B cell (primary cell): ENCODE data around the gene IQCK. TPM values are rescaled to one million over a fixed set of nuclear protein-coding genes. Genes with fewer than 3 reads are reported as not detected.

Experiments
- ATAC-seq: fragments of 200-7000 bp; cut with Tn5 transposase; one replicate; pipeline ENCODE4 v1.10.0; 2021; ENCODE audit warnings: low read depth, mild to moderate bottlenecking, moderate number of reproducible peaks, moderate library complexity
- CTCF ChIA-PET: fragments of 350-600 bp; sonication (Branson Sonifier 250); formaldehyde crosslinking; loops from one replicate; lab custom pipeline; 2021; ENCODE audit warnings: antibody characterized with exemption, inconsistent platforms; lab: Charles Lee
- POLR2A ChIA-PET: fragments of 350-600 bp; sonication (Branson Sonifier 250); formaldehyde crosslinking; loops from one replicate; lab custom pipeline; 2021; ENCODE audit warnings: antibody characterized with exemption; lab: Charles Lee
- DNase-seq: peaks from one replicate; pipeline ENCODE4 v3.0.0; 2013
- H2AFZ ChIP-seq: 2 replicates; pipeline ENCODE4 v1.6.1; 2012; ENCODE audit warnings: mild to moderate bottlenecking, low read depth, low read length; ENCODE audit not compliant: insufficient read depth, poor library complexity, severe bottlenecking
- H3K27ac ChIP-seq, 2 donors: 1 replicate in 1 of 2; 2 replicates in 1 of 2; pipeline ENCODE4 v1.5.1; 2012 to 2013; ENCODE audit warnings: low read length in 2 of 2, mild to moderate bottlenecking in 2 of 2, moderate library complexity in 1 of 2
- H3K27me3 ChIP-seq, 4 experiments: fragments of 200-600 bp in 1 of 4; sonication (generic) in 1 of 4; replicated peaks in 1 of 4; 1 replicate in 2 of 4; 2 replicates in 2 of 4; pipeline versions ENCODE4 v1.6.1 to v1.7.0; 2013 to 2016; ENCODE audit warnings: low read length in 3 of 4, mild to moderate bottlenecking in 2 of 4, mixed read lengths in 1 of 4, moderate library complexity in 1 of 4; ENCODE audit not compliant: insufficient read depth in 4 of 4, control insufficient read depth in 3 of 4; ENCODE audit errors: control extremely low read depth in 1 of 4
- H3K36me3 ChIP-seq, 2 experiments: replicated peaks in 1 of 2; 1 replicate in 1 of 2; 2 replicates in 1 of 2; pipeline versions ENCODE4 v1.6.1 to v1.7.1; 2013; ENCODE audit warnings: low read length in 1 of 2; ENCODE audit not compliant: insufficient read depth in 2 of 2, control insufficient read depth in 1 of 2; ENCODE audit errors: control extremely low read depth in 1 of 2, extremely low read depth in 1 of 2
- H3K4me1 ChIP-seq, 2 donors: fragments of 200-600 bp in 1 of 2; sonication (generic) in 1 of 2; 1 replicate in 1 of 2; 2 replicates in 1 of 2; pipeline versions ENCODE4 v1.5.1 to v1.6.1; 2013 to 2017; ENCODE audit warnings: low read length in 2 of 2; ENCODE audit not compliant: control insufficient read depth in 2 of 2, insufficient read depth in 2 of 2
- H3K4me2 ChIP-seq: replicated peaks from 2 replicates; pipeline ENCODE3; 2012; ENCODE audit warnings: mild to moderate bottlenecking, low read depth, low read length; ENCODE audit not compliant: poor library complexity, severe bottlenecking
- H3K4me3 ChIP-seq, 5 experiments: fragments of 200-600 bp in 1 of 5; sonication (generic) in 1 of 5; 1 replicate in 3 of 5; 2 replicates in 2 of 5; pipeline versions ENCODE4 v1.5.1 to v1.7.0; 2011 to 2016; ENCODE audit warnings: low read length in 4 of 5, mild to moderate bottlenecking in 4 of 5, low read depth in 2 of 5, control low read depth in 1 of 5, moderate library complexity in 1 of 5; ENCODE audit not compliant: insufficient read depth in 1 of 5; ENCODE audit errors: control extremely low read depth in 1 of 5, extremely low read depth in 1 of 5
- H3K79me2 ChIP-seq: fragments of 200-600 bp; sonication (generic); one replicate; pipeline ENCODE4 v1.6.0; 2016; ENCODE audit warnings: low read length; ENCODE audit not compliant: control insufficient read depth, insufficient read depth
- H3K9ac ChIP-seq: fragments of 200-600 bp; sonication (generic); 2 replicates; pipeline ENCODE4 v1.6.1; 2017; ENCODE audit warnings: mild to moderate bottlenecking, low read length, moderate library complexity
- H3K9me3 ChIP-seq, 3 donors: one replicate each; pipeline versions ENCODE4 v1.6.1 to v1.7.1; 2013; ENCODE audit warnings: low read length in 2 of 3; ENCODE audit not compliant: control insufficient read depth in 2 of 3, insufficient read depth in 1 of 3; ENCODE audit errors: control extremely low read depth in 1 of 3
- H4K20me1 ChIP-seq: 2 replicates; pipeline ENCODE4 v1.6.0; 2012; ENCODE audit warnings: mild to moderate bottlenecking, low read length; ENCODE audit not compliant: insufficient read depth, control insufficient read depth, poor library complexity, severe bottlenecking
- H3K27ac Mint-ChIP-seq: one replicate; pipeline ENCODE4 v1.8.0; 2021; ENCODE audit warnings: mixed read lengths
- H3K27me3 Mint-ChIP-seq: one replicate; pipeline ENCODE4 v1.8.0; 2021; ENCODE audit warnings: mixed read lengths
- H3K4me1 Mint-ChIP-seq: one replicate; pipeline ENCODE4 v1.8.0; 2021; ENCODE audit warnings: mixed read lengths
- H3K4me3 Mint-ChIP-seq: one replicate; pipeline ENCODE4 v1.8.0; 2021; ENCODE audit warnings: mixed read lengths
- H3K9me3 Mint-ChIP-seq: one replicate; pipeline ENCODE4 v1.8.0; 2022; ENCODE audit warnings: mixed read lengths; ENCODE audit not compliant: insufficient read depth
- EZH2 ChIP-seq: IDR thresholded peaks from 2 replicates; pipeline ENCODE4 v1.6.1; 2012; ENCODE audit warnings: borderline replicate concordance, low read depth, mild to moderate bottlenecking, moderate library complexity, low read length; ENCODE audit not compliant: insufficient read depth, poor library complexity, severe bottlenecking
- WGBS: methylation state at CpG from one replicate; pipeline ENCODE4 v1.1.5; 2013; ENCODE audit warnings: missing lambda C conversion rate; ENCODE audit not compliant: insufficient coverage; 5-methylcytosine and 5-hydroxymethylcytosine counted together
- intact Hi-C: fragments of 100-400 bp; cut with micrococcal nuclease; formaldehyde crosslinking; loops from one replicate; pipeline ENCODE4 v1.10.0; 2022
- polyA plus RNA-seq: library from polyadenylated mRNA; depleted of rRNA; stranded (reverse); fragments of >200 nt; gene quantifications from 2 replicates; pipeline ENCODE4 v1.2.3, GENCODE V29; 2012
- total RNA-seq, 2 donors: library from RNA; stranded (reverse); fragments of 120-200 nt in 1 of 2; gene quantifications; 1 replicate in 1 of 2; 2 replicates in 1 of 2; pipeline versions ENCODE4 v1.2.3 to v1.2.4, GENCODE V29; 2013 to 2022
- TF ChIP-seq, protein P1 (sequence below): fragments of 200-600 bp; IDR thresholded peaks from one replicate; pipeline ENCODE4 v1.8.0; 2022; ENCODE audit warnings: antibody characterized with exemption, mild to moderate bottlenecking

The IQCK gene
- total and polyA plus RNA-seq, 2 donors (not counting 1 experiment from before 2014, with no cell fraction given) = 1.00 to 3.0 TPM

DNA sequence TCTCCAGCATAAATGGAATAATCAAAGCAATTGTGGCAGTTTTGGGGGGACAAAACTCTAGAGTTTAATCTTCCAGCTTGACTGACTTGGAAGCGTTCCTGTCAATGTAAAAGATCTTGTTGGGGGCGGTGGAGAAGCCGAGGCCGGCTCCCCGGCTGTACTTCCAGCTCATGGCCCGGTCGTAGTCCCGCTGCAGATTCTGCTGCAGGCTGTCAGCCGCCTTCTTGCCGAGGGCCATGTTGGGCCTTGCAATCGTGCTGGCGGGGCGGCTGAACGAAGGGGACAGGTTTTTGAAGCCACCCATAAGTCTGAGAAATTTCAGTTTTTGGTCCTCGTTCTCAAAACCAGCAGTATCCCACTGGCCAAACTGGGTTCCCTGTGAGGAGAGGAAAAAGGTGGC is 11.2 kb upstream of the IQCK start:
- CTCF ChIA-PET = no interaction called here
- Histone ChIP-seq H3K9me3 (no peaks in the 10 kb centered on the region), H3K4me1 (no peaks in the 10 kb centered on the region), H2AFZ (no peak overlapping the region), H3K27me3 (no peaks in the 10 kb centered on the region), H3K4me2 (no peak overlapping the region), H3K36me3 (peaks cover 0 to 68% of the 10 kb centered on the region in 2 experiments), H3K4me3 (no peak overlapping the region), H3K9ac (no peak overlapping the region), H3K27ac (no peak overlapping the region), H3K79me2 (peaks cover 8% of the 10 kb centered on the region), H4K20me1 (peaks cover 7% of the 10 kb centered on the region)
- no peaks in the 10 kb centered on the region for H3K9me3 Mint-ChIP-seq
- no peak for DNase-seq
- no peak for TF ChIP-seq EZH2
- TF ChIP-seq, protein P1, sequence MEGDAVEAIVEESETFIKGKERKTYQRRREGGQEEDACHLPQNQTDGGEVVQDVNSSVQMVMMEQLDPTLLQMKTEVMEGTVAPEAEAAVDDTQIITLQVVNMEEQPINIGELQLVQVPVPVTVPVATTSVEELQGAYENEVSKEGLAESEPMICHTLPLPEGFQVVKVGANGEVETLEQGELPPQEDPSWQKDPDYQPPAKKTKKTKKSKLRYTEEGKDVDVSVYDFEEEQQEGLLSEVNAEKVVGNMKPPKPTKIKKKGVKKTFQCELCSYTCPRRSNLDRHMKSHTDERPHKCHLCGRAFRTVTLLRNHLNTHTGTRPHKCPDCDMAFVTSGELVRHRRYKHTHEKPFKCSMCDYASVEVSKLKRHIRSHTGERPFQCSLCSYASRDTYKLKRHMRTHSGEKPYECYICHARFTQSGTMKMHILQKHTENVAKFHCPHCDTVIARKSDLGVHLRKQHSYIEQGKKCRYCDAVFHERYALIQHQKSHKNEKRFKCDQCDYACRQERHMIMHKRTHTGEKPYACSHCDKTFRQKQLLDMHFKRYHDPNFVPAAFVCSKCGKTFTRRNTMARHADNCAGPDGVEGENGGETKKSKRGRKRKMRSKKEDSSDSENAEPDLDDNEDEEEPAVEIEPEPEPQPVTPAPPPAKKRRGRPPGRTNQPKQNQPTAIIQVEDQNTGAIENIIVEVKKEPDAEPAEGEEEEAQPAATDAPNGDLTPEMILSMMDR = no peak
- intact Hi-C loops = no loop called here
- H3K4me1 Mint-ChIP-seq = no peaks in the 10 kb centered on the region
- H3K4me3 Mint-ChIP-seq = no peak overlapping the region
- POLR2A ChIA-PET = no interaction called here
- ATAC-seq = no peak
- WGBS = 96% methylated on average over 14 of the region's 15 CpGs
- H3K27ac Mint-ChIP-seq = no peak overlapping the region
- H3K27me3 Mint-ChIP-seq = no peaks in the 10 kb centered on the region

DNA sequence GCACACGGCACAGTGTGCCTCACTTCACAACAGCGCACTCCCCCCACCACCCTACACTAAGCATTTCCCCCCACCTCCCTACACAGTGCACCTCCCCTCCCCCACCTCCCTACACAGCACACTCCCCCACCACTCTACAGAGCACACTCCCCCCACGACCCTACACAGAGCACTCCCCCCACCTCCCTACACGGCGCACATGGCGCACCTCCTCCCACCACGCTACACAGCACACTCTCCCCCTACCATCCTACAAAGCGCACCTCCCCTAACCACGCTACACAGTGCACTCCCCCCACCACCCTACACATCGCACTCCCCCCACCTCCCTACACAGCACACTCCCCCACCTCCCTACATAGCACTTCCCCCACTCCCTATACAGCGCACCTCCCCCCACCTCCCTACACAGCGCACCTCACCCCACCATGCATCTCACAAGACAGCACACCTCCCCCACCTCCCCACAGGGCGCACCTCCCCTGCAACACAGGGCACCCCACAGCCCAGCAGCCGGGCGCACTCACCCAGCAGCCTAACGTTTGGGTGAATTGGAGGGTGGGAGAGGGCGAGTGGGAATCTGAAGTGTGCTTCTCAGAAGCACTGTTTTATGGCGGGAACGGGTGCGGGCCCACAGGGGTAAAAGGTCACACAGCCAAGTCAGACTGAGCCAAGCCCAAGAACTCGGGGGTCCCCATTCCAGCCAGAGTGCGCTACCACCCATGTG is 10.3 kb upstream of the IQCK start:
- no peaks in the 10 kb centered on the region for H3K27me3 Mint-ChIP-seq
- CTCF ChIA-PET = no interaction called here
- no peak overlapping the region for H3K9ac ChIP-seq
- POLR2A ChIA-PET = no interaction called here
- intact Hi-C loops = no loop called here
- no peaks in the 10 kb centered on the region for H3K4me1 ChIP-seq
- H3K4me3 ChIP-seq = no peak overlapping the region
- DNase-seq = no peak
- no peak overlapping the region for H3K4me2 ChIP-seq
- H3K36me3 ChIP-seq = peaks cover 0 to 68% of the 10 kb centered on the region in 2 experiments
- TF ChIP-seq, protein P1 = no peak
- TF ChIP-seq EZH2 = no peak
- H3K4me1 Mint-ChIP-seq = no peaks in the 10 kb centered on the region
- H4K20me1 ChIP-seq = peaks cover 12% of the 10 kb centered on the region
- WGBS = 100% methylated on average over 8 of the region's 22 CpGs
- no peak overlapping the region for H3K4me3 Mint-ChIP-seq
- H3K9me3 Mint-ChIP-seq = no peaks in the 10 kb centered on the region
- no peak overlapping the region for H2AFZ ChIP-seq
- H3K79me2 ChIP-seq = peaks cover 13% of the 10 kb centered on the region
- no peak for ATAC-seq
- no peak overlapping the region for H3K27ac ChIP-seq
- no peaks in the 10 kb centered on the region for H3K27me3 ChIP-seq
- no peaks in the 10 kb centered on the region for H3K9me3 ChIP-seq
- no peak overlapping the region for H3K27ac Mint-ChIP-seq
